Activated T-helper 9 cell treated with anti-CD3 and anti-CD28 coated beads, Interleukin-2, amount 50 U/mL, for 16 hours (primary cell): ENCODE results near the gene CARD6.
"Not testable (repeated sequence)": the region's sequence is repeated elsewhere in the genome, so short reads cannot be mapped to it uniquely, and the experiment has no call there.

Source experiments
- DNase-seq: peaks from one replicate; pipeline ENCODE4 v3.0.0-alpha.2; 2020; ENCODE audit warnings: low read depth

CARD6 gene

GRCh38 chr5:40875958-40876357 lies 34.8 kb downstream of the CARD6 start:
- DNase-seq = no peak

- DNase-seq = no peak
Observed at GRCh38 chr5:40877371-40877988, 36.3 kb downstream of the CARD6 start.

GRCh38 chr5:40879163-40879942 lies 38.2 kb downstream of the CARD6 start:
- no peak for DNase-seq

- no peak for DNase-seq
Observed at GRCh38 chr5:40882291-40882690, 41.1 kb downstream of the CARD6 start.

- DNase-seq = not testable (repeated sequence)
Observed at GRCh38 chr5:40883051-40883450, 41.9 kb downstream of the CARD6 start.

GRCh38 chr5:40895440-40896425 lies 54.6 kb downstream of the CARD6 start:
- DNase-seq = not testable (repeated sequence)

GRCh38 chr5:40904205-40904993 lies 63.2 kb downstream of the CARD6 start:
- no peak for DNase-seq

- DNase-seq = no peak
Observed at GRCh38 chr5:40904994-40905306, 63.8 kb downstream of the CARD6 start.

- no peak for DNase-seq
Observed at GRCh38 chr5:40906351-40906751, 65.2 kb downstream of the CARD6 start.

- DNase-seq = no peak
Observed at GRCh38 chr5:40909264-40909663, 68.1 kb downstream of the CARD6 start, which contains the start of gene C7. Gene C7 (plus strand): TSS chr5:40909497. CDS start chr5:40909611, 114 bp downstream.

GRCh38 chr5:40909723-40910122 lies 68.6 kb downstream of the CARD6 start:
- DNase-seq = no peak
